ENCODE measurements around the gene MYL10. TPM values are rescaled to one million over a fixed set of nuclear protein-coding genes. Genes with fewer than 3 reads are reported as not detected.
A peak's percentile ranks its signal among the peaks of the same experiment; 100 is the strongest.
"Not testable (repeated sequence)": the region's sequence is repeated elsewhere in the genome, so short reads cannot be mapped to it uniquely, and the experiment has no call there.

The MYL10 gene
- total RNA-seq, 1 experiment from 2014 or later = not detected

DNA sequence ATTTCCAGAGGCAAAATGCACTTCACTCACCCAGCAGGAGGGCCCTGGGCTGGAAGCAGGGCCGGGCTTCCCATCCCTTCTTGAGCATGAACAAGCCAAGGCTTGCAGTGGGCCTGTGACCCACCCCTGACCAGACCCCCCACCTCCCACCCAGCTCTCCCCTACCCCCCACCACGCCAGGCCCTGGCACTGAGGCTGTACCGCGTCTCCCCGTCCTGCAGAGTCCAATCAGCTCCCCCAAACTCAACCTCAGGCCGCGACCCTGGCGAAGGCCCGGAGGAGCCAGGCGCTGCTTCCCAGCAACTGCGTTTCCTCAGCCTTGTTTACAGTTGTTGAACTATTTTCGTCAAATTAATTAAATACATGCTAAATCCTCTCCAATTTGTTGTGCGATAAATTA, 16.9 kb upstream of the MYL10 start:
- CTCF ChIA-PET = no interaction called here
- Mint-ChIP-seq H3K27ac (ENCODE audit: unreplicated experiment) (no peak overlapping the region), H3K4me3 (ENCODE audit: low read depth, unreplicated experiment) (no peak overlapping the region), H3K27me3 (ENCODE audit: unreplicated experiment) (peaks cover 22% of the 10 kb centered on the region), H3K9me3 (ENCODE audit: low read depth, unreplicated experiment) (no peaks in the 10 kb centered on the region), H3K4me1 (ENCODE audit: low read depth, unreplicated experiment) (no peaks in the 10 kb centered on the region), H3K36me3 (ENCODE audit: insufficient read depth, unreplicated experiment) (no peaks in the 10 kb centered on the region)
- TF ChIP-seq, protein P1, sequence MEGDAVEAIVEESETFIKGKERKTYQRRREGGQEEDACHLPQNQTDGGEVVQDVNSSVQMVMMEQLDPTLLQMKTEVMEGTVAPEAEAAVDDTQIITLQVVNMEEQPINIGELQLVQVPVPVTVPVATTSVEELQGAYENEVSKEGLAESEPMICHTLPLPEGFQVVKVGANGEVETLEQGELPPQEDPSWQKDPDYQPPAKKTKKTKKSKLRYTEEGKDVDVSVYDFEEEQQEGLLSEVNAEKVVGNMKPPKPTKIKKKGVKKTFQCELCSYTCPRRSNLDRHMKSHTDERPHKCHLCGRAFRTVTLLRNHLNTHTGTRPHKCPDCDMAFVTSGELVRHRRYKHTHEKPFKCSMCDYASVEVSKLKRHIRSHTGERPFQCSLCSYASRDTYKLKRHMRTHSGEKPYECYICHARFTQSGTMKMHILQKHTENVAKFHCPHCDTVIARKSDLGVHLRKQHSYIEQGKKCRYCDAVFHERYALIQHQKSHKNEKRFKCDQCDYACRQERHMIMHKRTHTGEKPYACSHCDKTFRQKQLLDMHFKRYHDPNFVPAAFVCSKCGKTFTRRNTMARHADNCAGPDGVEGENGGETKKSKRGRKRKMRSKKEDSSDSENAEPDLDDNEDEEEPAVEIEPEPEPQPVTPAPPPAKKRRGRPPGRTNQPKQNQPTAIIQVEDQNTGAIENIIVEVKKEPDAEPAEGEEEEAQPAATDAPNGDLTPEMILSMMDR (IDR thresholded peaks at IDR 0.05; ENCODE audit: unreplicated experiment) = no peak
- no peak for DNase-seq
- intact Hi-C loops (cut with micrococcal nuclease; ENCODE audit: unreplicated experiment) = no loop called here
- no TSS peak for BruUV-seq (replicated peaks)

DNA sequence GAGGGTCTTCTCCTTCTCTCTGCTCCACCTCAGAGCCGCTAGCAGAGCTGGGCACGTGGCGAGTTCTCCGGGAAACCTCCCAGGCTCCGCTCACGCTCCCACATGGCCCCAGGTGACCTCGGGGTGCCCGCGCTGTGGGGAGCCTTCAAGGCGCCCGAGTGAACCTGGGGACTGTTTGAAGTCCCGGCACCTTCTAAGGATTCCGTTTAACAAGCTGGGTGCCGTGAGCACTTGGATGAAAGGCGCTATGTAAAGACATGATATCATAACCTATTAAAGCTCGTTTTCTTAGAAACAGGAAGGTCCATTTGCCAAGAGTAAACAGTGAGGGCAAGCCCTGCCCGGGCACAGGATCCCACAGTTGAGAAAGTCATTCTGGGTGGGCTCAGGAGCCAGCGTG, 15.8 kb upstream of the MYL10 start:
- H3K4me1 Mint-ChIP-seq (ENCODE audit: low read depth, unreplicated experiment) = no peaks in the 10 kb centered on the region
- H3K4me3 Mint-ChIP-seq (ENCODE audit: low read depth, unreplicated experiment) = peak overlapping the region; percentile 26
- DNase-seq = no peak
- TF ChIP-seq, protein P1 (IDR thresholded peaks at IDR 0.05; ENCODE audit: unreplicated experiment) = no peak
- H3K27ac Mint-ChIP-seq (ENCODE audit: unreplicated experiment) = no peak overlapping the region
- no TSS peak for BruUV-seq (replicated peaks)
- CTCF ChIA-PET = no interaction called here
- H3K36me3 Mint-ChIP-seq (ENCODE audit: insufficient read depth, unreplicated experiment) = no peaks in the 10 kb centered on the region
- no peaks in the 10 kb centered on the region for H3K9me3 Mint-ChIP-seq (ENCODE audit: low read depth, unreplicated experiment)
- intact Hi-C loops (cut with micrococcal nuclease; ENCODE audit: unreplicated experiment) = no loop called here
- H3K27me3 Mint-ChIP-seq (ENCODE audit: unreplicated experiment) = peaks cover 11% of the 10 kb centered on the region

DNA sequence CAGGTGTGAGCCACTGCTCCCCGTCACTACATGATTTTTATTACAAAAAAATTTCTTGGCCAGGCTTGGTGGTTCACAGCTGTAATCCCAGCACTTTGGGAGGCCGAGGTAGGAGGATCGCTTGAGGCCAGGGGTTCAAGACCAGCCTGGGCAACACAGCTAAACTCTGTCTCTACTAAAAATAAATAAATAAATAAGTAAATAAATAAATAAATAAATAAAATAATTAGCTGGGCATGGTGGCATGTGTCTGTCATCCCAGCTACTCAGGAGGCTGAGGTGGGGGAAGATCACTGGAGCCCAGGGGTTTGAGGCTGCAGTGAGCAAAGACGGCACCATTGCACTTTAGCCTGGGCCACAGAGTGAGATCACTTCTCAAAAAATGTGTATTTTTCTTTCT, 10.0 kb upstream of the MYL10 start:
- H3K9me3 Mint-ChIP-seq (ENCODE audit: low read depth, unreplicated experiment); H3K4me1 Mint-ChIP-seq (ENCODE audit: low read depth, unreplicated experiment); H3K4me3 Mint-ChIP-seq (ENCODE audit: low read depth, unreplicated experiment); DNase-seq; H3K27ac Mint-ChIP-seq (ENCODE audit: unreplicated experiment); intact Hi-C loops (cut with micrococcal nuclease; ENCODE audit: unreplicated experiment); H3K36me3 Mint-ChIP-seq (ENCODE audit: insufficient read depth, unreplicated experiment); BruUV-seq (replicated peaks); CTCF ChIA-PET; H3K27me3 Mint-ChIP-seq (ENCODE audit: unreplicated experiment): not testable (repeated sequence)

DNA sequence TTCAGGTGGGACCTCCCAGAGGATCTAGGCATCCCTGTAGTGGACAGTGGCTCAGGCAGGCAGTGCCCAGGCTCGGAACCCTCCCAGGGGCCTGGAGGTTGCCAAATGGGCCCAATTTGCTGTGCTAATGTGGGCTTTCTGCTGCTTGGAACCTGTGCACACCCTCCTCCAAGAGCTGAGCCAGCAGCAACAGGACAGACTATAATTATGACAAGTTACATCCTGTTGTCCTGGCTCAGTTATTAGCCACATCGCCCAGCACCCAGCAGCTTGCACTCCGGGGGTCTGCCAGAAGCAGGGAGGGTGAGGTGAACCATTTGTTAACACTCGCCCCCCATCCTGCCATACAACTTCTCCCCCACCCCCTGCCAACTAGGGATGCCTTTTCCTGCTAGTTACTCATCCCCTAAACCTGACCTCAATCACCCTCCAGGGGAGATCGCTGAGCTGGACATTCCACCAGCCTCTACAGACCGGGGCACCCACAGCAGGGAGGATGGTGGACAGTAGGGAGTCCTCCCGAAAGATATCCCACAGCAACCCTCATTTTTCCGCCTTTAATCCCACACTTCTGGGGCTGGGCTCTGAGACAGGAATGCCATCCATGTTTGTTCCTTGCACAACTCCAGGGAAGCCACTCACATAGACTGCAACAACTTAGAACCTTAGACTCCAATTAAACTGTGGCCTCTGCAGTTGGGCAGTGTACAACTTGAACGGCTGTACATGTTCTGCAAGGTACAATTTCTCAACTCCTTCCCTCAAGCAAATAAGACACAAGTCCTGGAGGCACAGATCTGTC, 7.9 kb upstream of the MYL10 start:
- no peak for DNase-seq
- H3K4me3 Mint-ChIP-seq (ENCODE audit: low read depth, unreplicated experiment) = no peak overlapping the region
- BruUV-seq (replicated peaks) = no TSS peak
- no peak overlapping the region for H3K27ac Mint-ChIP-seq (ENCODE audit: unreplicated experiment)
- H3K9me3 Mint-ChIP-seq (ENCODE audit: low read depth, unreplicated experiment) = no peaks in the 10 kb centered on the region
- H3K27me3 Mint-ChIP-seq (ENCODE audit: unreplicated experiment) = no peaks in the 10 kb centered on the region
- H3K36me3 Mint-ChIP-seq (ENCODE audit: insufficient read depth, unreplicated experiment) = no peaks in the 10 kb centered on the region
- TF ChIP-seq, protein P1 (IDR thresholded peaks at IDR 0.05; ENCODE audit: unreplicated experiment) = no peak
- CTCF ChIA-PET = no interaction called here
- intact Hi-C loops (cut with micrococcal nuclease; ENCODE audit: unreplicated experiment) = no loop called here
- H3K4me1 Mint-ChIP-seq (ENCODE audit: low read depth, unreplicated experiment) = no peaks in the 10 kb centered on the region

DNA sequence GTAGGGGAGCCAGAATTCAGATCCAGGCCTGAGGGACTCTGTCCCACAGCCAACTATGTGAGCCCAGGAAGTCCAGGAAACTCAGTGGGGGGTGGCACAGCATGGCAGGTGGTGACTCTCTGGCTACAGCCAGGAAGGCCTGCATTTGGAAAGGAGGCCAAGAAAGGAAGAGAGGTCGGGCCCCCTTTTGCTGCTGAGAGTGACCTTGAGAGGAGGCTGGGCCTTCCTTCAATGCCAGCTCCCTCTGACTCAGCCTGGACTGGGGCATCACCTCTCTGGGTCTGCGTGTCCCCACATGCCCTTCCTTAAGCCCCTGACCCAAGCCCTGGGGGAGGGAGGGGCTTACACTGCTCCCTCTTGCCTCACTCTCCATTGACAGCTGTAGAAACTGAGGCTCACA, 6.4 kb upstream of the MYL10 start:
- intact Hi-C loops (cut with micrococcal nuclease; ENCODE audit: unreplicated experiment) = no loop called here
- no peaks in the 10 kb centered on the region for H3K27me3 Mint-ChIP-seq (ENCODE audit: unreplicated experiment)
- no peak overlapping the region for H3K4me3 Mint-ChIP-seq (ENCODE audit: low read depth, unreplicated experiment)
- no peak overlapping the region for H3K27ac Mint-ChIP-seq (ENCODE audit: unreplicated experiment)
- no peaks in the 10 kb centered on the region for H3K9me3 Mint-ChIP-seq (ENCODE audit: low read depth, unreplicated experiment)
- TF ChIP-seq, protein P1 (IDR thresholded peaks at IDR 0.05; ENCODE audit: unreplicated experiment) = no peak
- H3K4me1 Mint-ChIP-seq (ENCODE audit: low read depth, unreplicated experiment) = no peaks in the 10 kb centered on the region
- no TSS peak for BruUV-seq (replicated peaks)
- CTCF ChIA-PET = no interaction called here
- DNase-seq = no peak
- no peaks in the 10 kb centered on the region for H3K36me3 Mint-ChIP-seq (ENCODE audit: insufficient read depth, unreplicated experiment)
